LNCAP (cell line): Measurements from ENCODE around the gene RNF224.

ENCODE experiments used
- CTCF ChIP-seq: fragments of 450-650 bp; IDR thresholded peaks from 2 replicates; pipeline ENCODE4 v1.5.1; 2017; ENCODE audit warnings: mild to moderate bottlenecking

RNF224 gene

GRCh38 chr9:137223078-137223970 lies 4.0 kb upstream of the RNF224 start:
- no peak for TF ChIP-seq CTCF

- no peak for TF ChIP-seq CTCF
These were observed 2.2 kb upstream of the RNF224 start, which contains the start of gene CYSRT1 for GRCh38 chr9:137224830-137225694. Gene CYSRT1, plus strand, starts transcription at chr9:137225174. Its CDS starts 448 bp downstream, at chr9:137225622.

- TF ChIP-seq CTCF: no peak
These were observed 1.5 kb upstream of the RNF224 start for GRCh38 chr9:137225699-137226331.

GRCh38 chr9:137226338-137227053 lies 806 bp upstream of the RNF224 start:
- no peak for TF ChIP-seq CTCF

- TF ChIP-seq CTCF: no peak
These were observed 677 bp downstream of the RNF224 start for GRCh38 chr9:137227853-137228505.

- TF ChIP-seq CTCF: no peak
These were observed 1.2 kb downstream of the RNF224 start for GRCh38 chr9:137228506-137228967.
